Measurements from ENCODE around the gene GSTO1.

The GSTO1 gene

GRCh38 chr10:104291439-104291951, 36.8 kb downstream of the GSTO1 start:
- TF ChIP-seq, protein P1, sequence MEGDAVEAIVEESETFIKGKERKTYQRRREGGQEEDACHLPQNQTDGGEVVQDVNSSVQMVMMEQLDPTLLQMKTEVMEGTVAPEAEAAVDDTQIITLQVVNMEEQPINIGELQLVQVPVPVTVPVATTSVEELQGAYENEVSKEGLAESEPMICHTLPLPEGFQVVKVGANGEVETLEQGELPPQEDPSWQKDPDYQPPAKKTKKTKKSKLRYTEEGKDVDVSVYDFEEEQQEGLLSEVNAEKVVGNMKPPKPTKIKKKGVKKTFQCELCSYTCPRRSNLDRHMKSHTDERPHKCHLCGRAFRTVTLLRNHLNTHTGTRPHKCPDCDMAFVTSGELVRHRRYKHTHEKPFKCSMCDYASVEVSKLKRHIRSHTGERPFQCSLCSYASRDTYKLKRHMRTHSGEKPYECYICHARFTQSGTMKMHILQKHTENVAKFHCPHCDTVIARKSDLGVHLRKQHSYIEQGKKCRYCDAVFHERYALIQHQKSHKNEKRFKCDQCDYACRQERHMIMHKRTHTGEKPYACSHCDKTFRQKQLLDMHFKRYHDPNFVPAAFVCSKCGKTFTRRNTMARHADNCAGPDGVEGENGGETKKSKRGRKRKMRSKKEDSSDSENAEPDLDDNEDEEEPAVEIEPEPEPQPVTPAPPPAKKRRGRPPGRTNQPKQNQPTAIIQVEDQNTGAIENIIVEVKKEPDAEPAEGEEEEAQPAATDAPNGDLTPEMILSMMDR (IDR thresholded peaks at IDR 0.05; ENCODE audit: control extremely low read depth, extremely low read depth, low read depth, missing control alignments): peak; percentile 99
- ChIA-PET POLR2A (no interaction called here), CTCF (interaction anchor here (0.7 to 9.8 kb wide), 30 partner anchors 8 to 187 kb away, joined by 3 to 240 read pairs (median 6); partner anchors contain the start of genes CFAP58, GSTO1, GSTO2 and ITPRIP)
- peak; percentile 92 for DNase-seq (ENCODE audit: extremely low spot score)

DNA sequence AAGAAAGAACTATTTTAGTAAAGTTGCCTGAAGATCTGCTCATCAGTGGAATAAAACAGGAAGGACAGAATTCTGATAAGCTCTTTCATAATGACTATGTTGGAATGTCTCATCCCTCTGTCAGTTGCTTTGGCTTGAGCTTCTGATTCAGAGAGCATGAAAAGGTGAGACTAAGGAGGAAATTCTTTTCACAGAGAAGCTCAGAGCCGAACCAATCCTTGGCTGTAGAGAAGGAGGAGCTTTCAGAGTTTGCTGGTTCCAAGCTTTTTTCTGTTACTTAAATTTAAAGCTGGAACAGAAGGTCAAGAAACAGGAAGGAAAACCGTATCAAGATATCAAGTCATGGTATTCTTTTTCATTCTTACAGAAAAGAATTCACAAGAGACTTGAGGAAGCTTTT, 38.3 kb downstream of the GSTO1 start:
- ChIA-PET CTCF (interaction anchor here (1.9 to 9.8 kb wide), 8 partner anchors 13 to 75 kb away, joined by 7 to 240 read pairs (median 48); partner anchors contain the start of genes CFAP58, GSTO2 and ITPRIP), POLR2A (interaction anchor here (0.6 kb wide), 1 partner anchor 37 kb away, joined by 5 read pairs; no protein-coding TSS in a partner anchor)
- DNase-seq (ENCODE audit: extremely low spot score): no peak
- TF ChIP-seq, protein P1 (IDR thresholded peaks at IDR 0.05; ENCODE audit: control extremely low read depth, extremely low read depth, low read depth, missing control alignments): no peak

GRCh38 chr10:104293781-104294321, 39.2 kb downstream of the GSTO1 start:
- ChIA-PET POLR2A (no interaction called here), CTCF (interaction anchor here (3.5 to 9.8 kb wide), 6 partner anchors 12 to 56 kb away, joined by 26 to 240 read pairs (median 136); partner anchors contain the start of genes CFAP58, GSTO2 and ITPRIP)
- DNase-seq (ENCODE audit: extremely low spot score): no peak
- TF ChIP-seq, protein P1 (IDR thresholded peaks at IDR 0.05; ENCODE audit: control extremely low read depth, extremely low read depth, low read depth, missing control alignments): no peak

GRCh38 chr10:104296687-104297436, 42.2 kb downstream of the GSTO1 start:
- DNase-seq (ENCODE audit: extremely low spot score): no peak
- TF ChIP-seq, protein P1 (IDR thresholded peaks at IDR 0.05; ENCODE audit: control extremely low read depth, extremely low read depth, low read depth, missing control alignments): no peak
- ChIA-PET CTCF (interaction anchor here (1.3 to 9.8 kb wide), 5 partner anchors 9 to 53 kb away, joined by 4 to 240 read pairs (median 215); partner anchors contain the start of genes CFAP58 and ITPRIP), POLR2A (no interaction called here)

- DNase-seq (ENCODE audit: extremely low spot score): no peak
- CTCF ChIA-PET: interaction anchor here (0.8 to 9.8 kb wide), 11 partner anchors 8 to 413 kb away, joined by 3 to 240 read pairs (median 4); partner anchors contain the start of gene CFAP58
These were observed 43.3 kb downstream of the GSTO1 start for GRCh38 chr10:104297697-104298660.

More at GRCh38 chr10:104297697-104298660, 43.3 kb downstream of the GSTO1 start:
- POLR2A ChIA-PET: no interaction called here
- TF ChIP-seq, protein P1 (IDR thresholded peaks at IDR 0.05; ENCODE audit: control extremely low read depth, extremely low read depth, low read depth, missing control alignments): peak; percentile 27

Data from GM10248 (cell line).